Fibroblast of the aortic adventitia (primary cell): ENCODE results near the gene PHYKPL. TPM values are rescaled to one million over a fixed set of nuclear protein-coding genes. Genes with fewer than 3 reads are reported as not detected.

Source experiments
- DNase-seq: peaks from one replicate; pipeline ENCODE4 v3.0.0-alpha.2; 2010; ENCODE audit warnings: low read depth
- H3K4me3 ChIP-seq: 2 replicates; pipeline ENCODE4 v1.5.1; 2011; ENCODE audit warnings: low read depth, mild to moderate bottlenecking, control low read depth, low read length, moderate library complexity
- total RNA-seq: library from RNA; depleted of rRNA; stranded (reverse); fragments of >200 nt; gene quantifications from 2 replicates; pipeline ENCODE4 v1.2.3, GENCODE V29; 2012; ENCODE audit warnings: low replicate concordance
- TF ChIP-seq, protein P1 (sequence below): IDR thresholded peaks from 2 replicates; pipeline ENCODE4 v1.5.1; 2011; ENCODE audit warnings: mild to moderate bottlenecking, low read length, control low read depth, inconsistent platforms; ENCODE audit not compliant: insufficient read depth

The PHYKPL gene
- total RNA-seq, 1 donor = 25.0 TPM

DNA sequence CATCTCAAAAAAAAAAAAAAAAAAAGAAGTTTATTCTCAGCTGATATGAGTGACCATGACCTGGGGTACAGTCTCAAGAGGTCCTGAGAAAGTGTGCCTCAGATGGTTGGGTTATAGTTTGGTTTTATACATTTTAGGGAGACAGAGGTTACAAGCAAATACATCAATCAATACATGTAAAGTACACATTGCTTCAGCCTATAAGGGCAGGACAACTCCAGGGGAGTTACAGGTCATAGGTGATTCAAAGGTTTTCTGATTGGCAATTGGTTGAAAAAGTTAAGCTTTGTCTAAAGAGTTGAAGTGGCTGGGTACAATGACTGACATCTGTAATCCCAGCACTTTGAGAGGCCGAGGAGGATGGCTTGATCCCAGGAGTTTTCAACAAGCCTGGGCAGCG, 43.2 kb downstream of the PHYKPL start:
- TF ChIP-seq, protein P1, sequence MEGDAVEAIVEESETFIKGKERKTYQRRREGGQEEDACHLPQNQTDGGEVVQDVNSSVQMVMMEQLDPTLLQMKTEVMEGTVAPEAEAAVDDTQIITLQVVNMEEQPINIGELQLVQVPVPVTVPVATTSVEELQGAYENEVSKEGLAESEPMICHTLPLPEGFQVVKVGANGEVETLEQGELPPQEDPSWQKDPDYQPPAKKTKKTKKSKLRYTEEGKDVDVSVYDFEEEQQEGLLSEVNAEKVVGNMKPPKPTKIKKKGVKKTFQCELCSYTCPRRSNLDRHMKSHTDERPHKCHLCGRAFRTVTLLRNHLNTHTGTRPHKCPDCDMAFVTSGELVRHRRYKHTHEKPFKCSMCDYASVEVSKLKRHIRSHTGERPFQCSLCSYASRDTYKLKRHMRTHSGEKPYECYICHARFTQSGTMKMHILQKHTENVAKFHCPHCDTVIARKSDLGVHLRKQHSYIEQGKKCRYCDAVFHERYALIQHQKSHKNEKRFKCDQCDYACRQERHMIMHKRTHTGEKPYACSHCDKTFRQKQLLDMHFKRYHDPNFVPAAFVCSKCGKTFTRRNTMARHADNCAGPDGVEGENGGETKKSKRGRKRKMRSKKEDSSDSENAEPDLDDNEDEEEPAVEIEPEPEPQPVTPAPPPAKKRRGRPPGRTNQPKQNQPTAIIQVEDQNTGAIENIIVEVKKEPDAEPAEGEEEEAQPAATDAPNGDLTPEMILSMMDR = no peak
- no peak for DNase-seq
- H3K4me3 ChIP-seq = no peak overlapping the region

DNA sequence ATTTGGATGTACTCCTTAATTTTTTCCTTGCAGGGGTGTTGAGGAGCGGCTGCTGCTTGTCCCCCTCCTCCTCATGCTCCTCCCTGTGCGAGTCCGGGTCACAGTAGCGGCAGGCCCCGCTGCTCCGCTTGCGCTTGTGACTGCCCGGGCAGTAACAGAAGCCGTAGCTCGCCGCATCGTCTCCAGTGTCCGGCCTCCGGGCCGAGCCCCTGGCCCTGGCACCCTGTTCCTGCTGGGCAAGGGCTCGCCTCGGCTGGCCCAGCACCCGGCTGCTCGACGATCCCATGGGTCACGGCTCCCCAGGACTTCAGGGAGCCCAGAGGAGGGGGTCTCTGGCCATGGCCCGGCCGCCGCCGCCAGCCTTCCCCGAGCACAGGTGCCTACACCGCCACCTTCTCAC, 45.6 kb downstream of the PHYKPL start, which contains the start of gene GMCL2:
GMCL2 (minus strand) TSS at position 358 of the 400 bp plus-strand sequence; CDS start at position 286, 72 bp downstream.
- H3K4me3 ChIP-seq = no peak within 1 kb of the TSS
- DNase-seq = no peak
- TF ChIP-seq, protein P1 = no peak

GRCh38 chr5:178186427-178186826, 46.2 kb downstream of the PHYKPL start:
- no peak overlapping the region for H3K4me3 ChIP-seq
- DNase-seq = no peak
- TF ChIP-seq, protein P1 = no peak

DNA sequence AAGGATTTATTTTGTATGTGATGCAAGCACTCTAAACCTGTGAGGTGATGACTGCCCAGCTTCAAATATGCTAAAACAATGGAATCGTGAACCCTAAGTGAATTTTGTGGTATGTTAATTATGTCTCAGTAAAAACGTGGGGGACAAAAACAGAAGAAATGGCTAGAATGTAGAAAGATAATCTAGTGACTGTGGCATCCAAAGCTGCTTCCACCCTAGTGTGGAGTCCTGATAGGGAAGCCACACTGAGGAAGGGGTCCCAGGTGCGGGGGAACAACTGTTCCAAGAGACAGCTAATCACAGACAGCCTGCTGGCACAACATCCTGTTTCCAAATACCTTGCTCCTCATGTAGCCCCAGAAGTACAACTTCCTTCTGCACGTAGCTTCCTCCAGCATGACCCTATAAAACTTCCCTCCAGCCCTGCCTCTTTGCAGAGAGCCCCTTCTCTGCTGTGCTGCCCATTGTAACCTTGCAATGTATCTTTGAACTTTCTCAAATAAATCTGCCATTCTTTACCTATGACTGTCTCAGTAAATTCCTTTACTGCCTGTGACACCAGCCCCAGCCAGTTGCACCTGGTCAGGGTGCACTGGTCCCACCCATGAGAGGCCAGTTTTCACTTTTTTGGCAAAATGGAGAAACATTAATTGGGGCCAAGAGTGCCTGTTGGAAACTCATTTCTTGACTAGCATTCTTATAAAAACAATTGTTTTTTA, 50.3 kb downstream of the PHYKPL start:
- no peak overlapping the region for H3K4me3 ChIP-seq
- TF ChIP-seq, protein P1 = no peak
- DNase-seq = no peak

- no peak for DNase-seq
- no peak overlapping the region for H3K4me3 ChIP-seq
- TF ChIP-seq, protein P1 = no peak
Measured at GRCh38 chr5:178180141-178180863, 52.3 kb downstream of the PHYKPL start.

- no peak overlapping the region for H3K4me3 ChIP-seq
- TF ChIP-seq, protein P1 = no peak
- DNase-seq = no peak
Measured at GRCh38 chr5:178177569-178177968, 55.0 kb downstream of the PHYKPL start.
